Endothelial cell of umbilical vein (primary cell): ENCODE data around the gene FRK. TPM values are rescaled to one million over a fixed set of nuclear protein-coding genes. Genes with fewer than 3 reads are reported as not detected.

ENCODE experiments used
- BruUV-seq: library from RNA; stranded (reverse); fragments of 400-500 nt; replicated peaks from 2 replicates; lab custom pipeline; 2021; lab: Mats Ljungman, UMichigan
- CTCF ChIA-PET: fragments of 300-600, 350-600 bp; sonication (Branson Sonifier 250); formaldehyde crosslinking; loops from one replicate; lab custom pipeline; 2021; ENCODE audit warnings: antibody characterized with exemption, inconsistent platforms; lab: Charles Lee
- POLR2A ChIA-PET: fragments of 300-600, 350-600 bp; sonication (Branson Sonifier 250); formaldehyde crosslinking; loops from one replicate; lab custom pipeline; 2021; ENCODE audit warnings: antibody characterized with exemption, inconsistent platforms; lab: Charles Lee
- DNase-seq: peaks from one replicate; pipeline ENCODE4 v3.0.0-alpha.2; 2011; ENCODE audit warnings: low read depth, low spot score
- FAIRE-seq: peaks from 2 replicates; lab custom pipeline; 2011; peaks lifted over from hg19 to GRCh38; lab: Jason Lieb, UNC
- H2AFZ ChIP-seq: 2 replicates; pipeline ENCODE4 v1.6.0; 2012; ENCODE audit warnings: low read depth, low read length, control low read depth, inconsistent platforms
- H3K27ac ChIP-seq: 2 replicates; pipeline ENCODE4 v1.5.1; 2011; ENCODE audit warnings: low read depth, mild to moderate bottlenecking, control low read depth, low read length, moderate library complexity; ENCODE audit not compliant: insufficient read depth
- H3K27me3 ChIP-seq, 2 experiments: 2 replicates each; pipeline versions ENCODE4 v1.6.0 to v1.6.1; 2011; ENCODE audit warnings: low read length in 2 of 2, mixed read lengths in 1 of 2; ENCODE audit not compliant: control insufficient read depth in 2 of 2, insufficient read depth in 2 of 2
- H3K36me3 ChIP-seq, 2 experiments: 2 replicates in 1 of 2; 3 replicates in 1 of 2; pipeline ENCODE4 v1.5.1; 2011; ENCODE audit warnings: low read length in 2 of 2, mild to moderate bottlenecking in 1 of 2, moderate library complexity in 1 of 2; ENCODE audit not compliant: control insufficient read depth in 2 of 2, insufficient read depth in 2 of 2; ENCODE audit errors: extremely low read depth in 1 of 2
- H3K4me1 ChIP-seq: 3 replicates; pipeline ENCODE4 v1.5.1; 2011; ENCODE audit warnings: mild to moderate bottlenecking, low read length; ENCODE audit not compliant: control insufficient read depth, insufficient read depth; ENCODE audit errors: extremely low read depth
- H3K4me2 ChIP-seq: 2 replicates; pipeline ENCODE4 v1.6.1; 2011; ENCODE audit warnings: low read length, control low read depth, mixed read lengths; ENCODE audit not compliant: insufficient read depth
- H3K4me3 ChIP-seq, 3 experiments: fragments of 200-600 bp in 1 of 3; sonication (generic), shearing (Covaris generic) in 1 of 3; replicated peaks in 1 of 3; 2 replicates each; pipeline ENCODE4 v1.5.1; 2011 to 2016; ENCODE audit warnings: control low read depth in 3 of 3, low read length in 3 of 3, mild to moderate bottlenecking in 2 of 3, inconsistent platforms in 1 of 3, low read depth in 1 of 3, moderate library complexity in 1 of 3; ENCODE audit not compliant: insufficient read depth in 1 of 3
- H3K79me2 ChIP-seq: 2 replicates; pipeline ENCODE4 v1.6.0; 2012; ENCODE audit warnings: low read length, inconsistent platforms; ENCODE audit not compliant: control insufficient read depth, insufficient read depth
- H3K9ac ChIP-seq: replicated peaks from 2 replicates; pipeline ENCODE3; 2011; ENCODE audit warnings: low read length, control low read depth; ENCODE audit not compliant: insufficient read depth; ENCODE audit errors: extremely low read depth
- H3K9me1 ChIP-seq: replicated peaks from 3 replicates; pipeline ENCODE4 v1.6.0; 2011; ENCODE audit warnings: mild to moderate bottlenecking, low read length; ENCODE audit not compliant: control insufficient read depth, insufficient read depth; ENCODE audit errors: extremely low read depth
- H3K9me3 ChIP-seq: replicated peaks from 2 replicates; pipeline ENCODE4 v1.5.1; 2012; ENCODE audit warnings: low read length, inconsistent platforms; ENCODE audit not compliant: control insufficient read depth, insufficient read depth
- H4K20me1 ChIP-seq: replicated peaks from 2 replicates; pipeline ENCODE3; 2011; ENCODE audit warnings: mild to moderate bottlenecking, low read length; ENCODE audit not compliant: control insufficient read depth, insufficient read depth; ENCODE audit errors: extremely low read depth
- EZH2 ChIP-seq: IDR thresholded peaks from 2 replicates; pipeline ENCODE4 v1.6.1; 2012; ENCODE audit warnings: borderline replicate concordance, low read depth, mild to moderate bottlenecking, moderate library complexity, low read length, inconsistent platforms; ENCODE audit not compliant: severe bottlenecking
- FOS ChIP-seq: IDR thresholded peaks from 2 replicates; pipeline ENCODE4 v1.6.1; 2011; ENCODE audit warnings: mild to moderate bottlenecking, low read length, moderate library complexity, borderline replicate concordance; ENCODE audit not compliant: insufficient read depth
- GATA2 ChIP-seq: IDR thresholded peaks from 2 replicates; pipeline ENCODE4 v1.7.0; 2011; ENCODE audit warnings: low read depth, mild to moderate bottlenecking, moderate library complexity, mixed read lengths, low read length; ENCODE audit not compliant: insufficient read length, insufficient read depth
- JUN ChIP-seq: IDR thresholded peaks from 2 replicates; pipeline ENCODE4 v1.6.1; 2011; ENCODE audit warnings: borderline replicate concordance, low read depth; ENCODE audit not compliant: insufficient read length, insufficient read depth
- MYC ChIP-seq: IDR thresholded peaks from one replicate; pipeline ENCODE4 v1.6.1; 2011; ENCODE audit warnings: mild to moderate bottlenecking, low read depth, low read length
- POLR2A ChIP-seq: IDR thresholded peaks from 2 replicates; pipeline ENCODE4 v1.6.1; 2012; ENCODE audit warnings: low read depth, mild to moderate bottlenecking, control low read depth, low read length
- POLR2AphosphoS5 ChIP-seq: IDR thresholded peaks from 2 replicates; pipeline ENCODE4 v1.6.1; 2012; ENCODE audit warnings: low read depth, mild to moderate bottlenecking, control low read depth, low read length, moderate library complexity; ENCODE audit not compliant: insufficient read depth
- dilution Hi-C: fragments of 300-500 bp; cut with MboI; formaldehyde crosslinking; loops from one replicate; pipeline ENCODE4 v1.15.0; 2019; ENCODE audit warnings: low sequenced_read_pairs; ENCODE audit not compliant: extremely low pct_ligation_motif_present
- intact Hi-C: fragments of 100-400 bp; cut with micrococcal nuclease; formaldehyde crosslinking; loops from one replicate; pipeline ENCODE4 v1.10.0; 2022
- polyA plus RNA-seq, 4 experiments: library from polyadenylated mRNA; depleted of rRNA in 3 of 4; stranded (reverse) in 3 of 4; unstranded in 1 of 4; fragments of >200 nt; gene quantifications; 2 replicates each; pipeline versions ENCODE4 v1.2.1 to v1.2.3, GENCODE V29; 2011 to 2012; ENCODE audit warnings: missing spikeins in 1 of 4
- total RNA-seq: library from RNA; stranded (reverse); gene quantifications from 2 replicates; pipeline ENCODE4 v1.2.3, GENCODE V29; 2021
- TF ChIP-seq, protein P1 (sequence below), 2 donors: IDR thresholded peaks; 1 replicate in 1 of 2; 2 replicates in 1 of 2; pipeline ENCODE4 v1.5.1; 2011; ENCODE audit warnings: low read length in 2 of 2, mild to moderate bottlenecking in 2 of 2, moderate library complexity in 2 of 2, control low read depth in 1 of 2, inconsistent platforms in 1 of 2, low read depth in 1 of 2; ENCODE audit not compliant: insufficient read depth in 1 of 2; ENCODE audit errors: extremely low read depth in 1 of 2
- TF ChIP-seq, protein P2 (sequence below): IDR thresholded peaks from 2 replicates; pipeline ENCODE4 v1.6.1; 2011; ENCODE audit not compliant: insufficient read depth, insufficient read length

The FRK gene
- total and polyA plus RNA-seq, 2 donors (not counting 3 experiments of a cell fraction or from before 2014, with no cell fraction given): 0.01 TPM; not detected in 1

DNA sequence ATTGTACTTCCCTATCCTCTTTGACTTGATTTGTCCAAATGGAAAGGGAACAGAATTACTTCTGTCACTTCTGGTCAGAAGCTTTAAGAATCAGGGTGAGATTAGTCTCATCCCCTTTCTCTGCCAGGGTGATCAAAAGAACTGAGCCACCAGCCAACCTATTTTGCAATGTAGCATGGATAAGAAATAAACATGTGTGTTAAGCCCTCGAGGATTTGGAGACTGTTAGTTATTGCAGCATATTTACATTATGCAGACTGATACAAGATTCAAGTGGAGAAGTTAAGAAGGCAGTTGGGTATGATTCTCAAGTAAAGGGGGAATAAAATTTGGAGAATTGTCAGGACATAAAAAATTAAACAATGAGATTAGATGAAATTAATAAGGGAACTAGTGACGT, 106.0 kb downstream of the FRK start:
- H3K4me1 ChIP-seq: no peaks in the 10 kb centered on the region
- FAIRE-seq (no peak), DNase-seq (no peak)
- no peak overlapping the region for H2AFZ ChIP-seq
- dilution Hi-C loops: no loop called here
- CTCF ChIA-PET: no interaction called here
- no peaks in the 10 kb centered on the region for H3K9me1 ChIP-seq
- no peak overlapping the region for H3K4me3 ChIP-seq
- no peak overlapping the region for H3K9ac ChIP-seq
- no peak overlapping the region for H3K4me2 ChIP-seq
- no peaks in the 10 kb centered on the region for H4K20me1 ChIP-seq
- no peaks in the 10 kb centered on the region for H3K36me3 ChIP-seq
- intact Hi-C loops: no loop called here
- H3K9me3 ChIP-seq: no peaks in the 10 kb centered on the region
- no peaks in the 10 kb centered on the region for H3K27me3 ChIP-seq
- TF ChIP-seq MYC (no peak), GATA2 (no peak), POLR2AphosphoS5 (no peak), JUN (no peak), FOS (no peak), EZH2 (no peak), POLR2A (no peak)
- TF ChIP-seq, protein P1, sequence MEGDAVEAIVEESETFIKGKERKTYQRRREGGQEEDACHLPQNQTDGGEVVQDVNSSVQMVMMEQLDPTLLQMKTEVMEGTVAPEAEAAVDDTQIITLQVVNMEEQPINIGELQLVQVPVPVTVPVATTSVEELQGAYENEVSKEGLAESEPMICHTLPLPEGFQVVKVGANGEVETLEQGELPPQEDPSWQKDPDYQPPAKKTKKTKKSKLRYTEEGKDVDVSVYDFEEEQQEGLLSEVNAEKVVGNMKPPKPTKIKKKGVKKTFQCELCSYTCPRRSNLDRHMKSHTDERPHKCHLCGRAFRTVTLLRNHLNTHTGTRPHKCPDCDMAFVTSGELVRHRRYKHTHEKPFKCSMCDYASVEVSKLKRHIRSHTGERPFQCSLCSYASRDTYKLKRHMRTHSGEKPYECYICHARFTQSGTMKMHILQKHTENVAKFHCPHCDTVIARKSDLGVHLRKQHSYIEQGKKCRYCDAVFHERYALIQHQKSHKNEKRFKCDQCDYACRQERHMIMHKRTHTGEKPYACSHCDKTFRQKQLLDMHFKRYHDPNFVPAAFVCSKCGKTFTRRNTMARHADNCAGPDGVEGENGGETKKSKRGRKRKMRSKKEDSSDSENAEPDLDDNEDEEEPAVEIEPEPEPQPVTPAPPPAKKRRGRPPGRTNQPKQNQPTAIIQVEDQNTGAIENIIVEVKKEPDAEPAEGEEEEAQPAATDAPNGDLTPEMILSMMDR (IDR thresholded peaks at IDR 0.05; ENCODE audit: extremely low read depth in 1 of 2, insufficient read depth in 1 of 2, low read depth in 1 of 2, low read length in 2 of 2): no peak
- TF ChIP-seq, protein P2, sequence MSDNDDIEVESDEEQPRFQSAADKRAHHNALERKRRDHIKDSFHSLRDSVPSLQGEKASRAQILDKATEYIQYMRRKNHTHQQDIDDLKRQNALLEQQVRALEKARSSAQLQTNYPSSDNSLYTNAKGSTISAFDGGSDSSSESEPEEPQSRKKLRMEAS: no peak
- POLR2A ChIA-PET: no interaction called here
- H3K79me2 ChIP-seq: no peaks in the 10 kb centered on the region
- no peak overlapping the region for H3K27ac ChIP-seq
- no TSS peak for BruUV-seq
